ENCODE results near the gene ITGA11.

ITGA11 gene

GRCh38 chr15:68328964-68329363, 103.0 kb downstream of the ITGA11 start:
- DNase-seq: no peak

- no peak for DNase-seq
These were observed 103.5 kb downstream of the ITGA11 start for GRCh38 chr15:68328443-68328842.

- peak; percentile 40 to 59 for DNase-seq
These were observed 105.1 kb downstream of the ITGA11 start for GRCh38 chr15:68326711-68327354.

- no peak for DNase-seq
These were observed 106.2 kb downstream of the ITGA11 start for GRCh38 chr15:68325726-68326125.

GRCh38 chr15:68322796-68323195, 109.2 kb downstream of the ITGA11 start:
- DNase-seq: no peak

- no peak for DNase-seq
These were observed 110.7 kb downstream of the ITGA11 start for GRCh38 chr15:68321229-68321628.

- no peak for DNase-seq
These were observed 112.0 kb downstream of the ITGA11 start for GRCh38 chr15:68319997-68320396.

GRCh38 chr15:68318931-68319909, 112.7 kb downstream of the ITGA11 start:
- DNase-seq: no peak

GRCh38 chr15:68318008-68318835, 113.7 kb downstream of the ITGA11 start:
- no peak for DNase-seq

GRCh38 chr15:68317281-68318007, 114.5 kb downstream of the ITGA11 start:
- DNase-seq: no peak

- no peak for DNase-seq
These were observed 115.7 kb downstream of the ITGA11 start for GRCh38 chr15:68316061-68316804.

- no peak for DNase-seq
These were observed 116.4 kb downstream of the ITGA11 start for GRCh38 chr15:68315495-68316031.

GRCh38 chr15:68315035-68315434, 116.9 kb downstream of the ITGA11 start:
- DNase-seq: no peak

GRCh38 chr15:68314563-68314962, 117.4 kb downstream of the ITGA11 start:
- no peak for DNase-seq

- DNase-seq: no peak
These were observed 118.2 kb downstream of the ITGA11 start for GRCh38 chr15:68313501-68314410.

GRCh38 chr15:68312701-68313204, 119.2 kb downstream of the ITGA11 start:
- peak; percentile 92 to 99 for DNase-seq

- no peak for DNase-seq
These were observed 120.0 kb downstream of the ITGA11 start for GRCh38 chr15:68311859-68312557.

GRCh38 chr15:68311464-68311835, 120.5 kb downstream of the ITGA11 start:
- DNase-seq: no peak

GRCh38 chr15:68310804-68311463, 121.0 kb downstream of the ITGA11 start:
- peak in 1 of 2 donors; percentile 33 for DNase-seq

Measured in inflammatory macrophage (primary cell).